ENCODE data around the gene ANKH.

GRCh38 chr5:14722923-14723322 lies 148.7 kb downstream of the ANKH start:
- TF ChIP-seq POLR2A (IDR thresholded peaks at IDR 0.05) = no peak
- TF ChIP-seq, protein P1, sequence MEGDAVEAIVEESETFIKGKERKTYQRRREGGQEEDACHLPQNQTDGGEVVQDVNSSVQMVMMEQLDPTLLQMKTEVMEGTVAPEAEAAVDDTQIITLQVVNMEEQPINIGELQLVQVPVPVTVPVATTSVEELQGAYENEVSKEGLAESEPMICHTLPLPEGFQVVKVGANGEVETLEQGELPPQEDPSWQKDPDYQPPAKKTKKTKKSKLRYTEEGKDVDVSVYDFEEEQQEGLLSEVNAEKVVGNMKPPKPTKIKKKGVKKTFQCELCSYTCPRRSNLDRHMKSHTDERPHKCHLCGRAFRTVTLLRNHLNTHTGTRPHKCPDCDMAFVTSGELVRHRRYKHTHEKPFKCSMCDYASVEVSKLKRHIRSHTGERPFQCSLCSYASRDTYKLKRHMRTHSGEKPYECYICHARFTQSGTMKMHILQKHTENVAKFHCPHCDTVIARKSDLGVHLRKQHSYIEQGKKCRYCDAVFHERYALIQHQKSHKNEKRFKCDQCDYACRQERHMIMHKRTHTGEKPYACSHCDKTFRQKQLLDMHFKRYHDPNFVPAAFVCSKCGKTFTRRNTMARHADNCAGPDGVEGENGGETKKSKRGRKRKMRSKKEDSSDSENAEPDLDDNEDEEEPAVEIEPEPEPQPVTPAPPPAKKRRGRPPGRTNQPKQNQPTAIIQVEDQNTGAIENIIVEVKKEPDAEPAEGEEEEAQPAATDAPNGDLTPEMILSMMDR (IDR thresholded peaks at IDR 0.05) = no peak
- no peak for TF ChIP-seq EP300 (IDR thresholded peaks at IDR 0.05)
